HG03103 (cell line): Measurements from ENCODE around the gene SECTM1.
"Not testable (repeated sequence)": the region's sequence is repeated elsewhere in the genome, so short reads cannot be mapped to it uniquely, and the experiment has no call there.

Experiments used
- ATAC-seq: cut with Tn5 transposase; IDR thresholded peaks from one replicate; pipeline ENCODE4 v1.9.1; 2021; ENCODE audit warnings: low read depth; ENCODE audit not compliant: unreplicated experiment

SECTM1 gene

DNA sequence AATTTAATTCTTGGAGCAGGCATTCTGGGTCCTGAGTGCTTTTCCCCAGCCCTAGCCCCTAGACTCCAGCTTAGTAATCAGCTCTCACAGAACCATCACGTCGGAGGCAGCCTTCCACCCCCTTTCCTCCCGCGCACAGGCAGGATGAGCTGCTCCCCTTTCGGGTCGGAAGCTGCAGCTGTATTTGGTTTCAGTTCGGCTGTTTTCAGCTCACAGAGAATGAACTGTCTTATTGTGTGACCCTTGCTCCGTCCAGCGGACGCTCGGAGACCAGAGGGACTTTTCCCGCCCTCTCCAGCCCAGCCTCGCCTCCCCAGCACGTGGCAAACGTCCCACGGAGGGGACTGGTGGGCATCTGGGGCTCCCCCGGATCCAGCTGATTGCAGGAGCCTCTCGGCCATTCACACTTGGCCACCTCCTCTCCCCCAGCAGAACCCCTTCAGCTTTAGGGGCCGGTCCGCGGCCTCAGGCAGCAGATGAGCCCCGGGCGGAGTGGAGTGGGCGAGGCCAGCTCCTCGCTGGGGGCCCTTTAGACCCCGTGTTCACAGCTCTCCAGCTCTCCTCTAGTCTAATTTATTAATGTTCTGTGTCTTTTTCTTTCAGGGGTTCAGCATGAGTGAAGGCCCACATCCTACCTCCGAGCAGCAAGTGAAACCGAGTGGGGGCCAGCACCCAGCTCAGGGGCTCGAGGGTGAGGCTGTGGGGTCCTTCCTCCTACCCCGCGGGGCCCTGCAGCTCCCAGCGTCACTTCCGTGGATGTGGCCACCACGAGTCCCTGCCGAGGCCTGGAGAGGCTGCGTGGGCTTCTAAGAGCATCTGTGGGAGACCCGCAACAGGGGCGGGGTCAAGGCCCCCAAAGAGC is 37.1 kb upstream of the SECTM1 start:
- ATAC-seq, result no peak

DNA sequence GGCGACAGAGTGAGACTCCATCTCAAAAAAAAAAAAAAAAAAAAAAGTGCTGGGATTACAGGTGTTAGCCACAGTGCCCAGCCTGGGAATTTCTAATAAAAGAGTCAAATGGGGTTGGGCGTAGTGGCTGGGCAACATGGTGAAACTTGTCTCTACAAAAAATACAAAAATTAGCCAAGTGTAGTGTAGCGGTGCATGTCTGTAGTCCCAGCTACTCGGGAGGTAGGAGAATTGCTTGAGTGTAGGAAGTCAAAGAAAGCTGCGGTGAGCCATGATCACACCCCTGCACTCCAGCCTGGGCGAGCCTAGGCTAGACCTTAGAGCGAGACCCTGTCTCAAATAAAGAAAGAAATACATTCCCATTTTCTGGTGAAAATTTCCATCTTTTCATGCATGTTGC is 35.6 kb upstream of the SECTM1 start:
- no peak for ATAC-seq

DNA sequence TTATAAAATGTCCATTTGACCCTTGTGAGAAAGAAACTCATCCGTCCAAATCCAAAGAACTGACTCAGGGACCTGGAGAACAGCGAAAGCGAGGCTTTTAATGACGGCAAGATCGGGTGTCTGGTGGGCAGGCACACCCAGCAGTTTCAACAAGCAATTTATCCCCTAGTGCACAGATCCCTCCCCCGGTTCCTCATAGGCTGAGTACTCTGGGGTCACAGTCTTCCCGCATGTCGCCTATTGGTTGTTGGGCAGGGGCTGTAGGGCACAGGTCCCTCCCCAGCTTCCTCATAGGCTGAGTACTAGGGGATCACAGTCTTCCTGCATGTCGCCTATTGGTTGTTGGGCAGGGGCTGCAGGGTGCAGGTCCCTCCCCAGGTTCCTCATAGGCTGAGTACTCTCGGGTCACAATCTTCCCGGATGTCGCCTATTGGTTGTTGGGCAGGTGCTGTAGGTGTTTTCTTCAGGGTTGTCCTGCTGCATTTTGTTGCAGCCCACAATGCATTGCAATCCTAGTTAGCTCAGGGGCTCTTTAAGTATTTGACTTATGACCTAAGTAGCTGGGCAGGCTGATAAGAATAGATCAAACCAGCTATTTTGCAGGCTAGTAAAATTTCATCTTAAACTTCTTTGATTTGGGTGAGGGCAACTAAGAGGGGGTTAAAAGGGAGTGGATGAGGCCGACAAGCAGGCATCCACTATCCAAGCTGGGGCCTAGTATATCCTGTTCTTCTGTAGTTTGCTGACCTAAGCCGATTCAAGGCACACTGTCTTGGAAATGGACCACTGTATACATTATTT is 34.4 kb upstream of the SECTM1 start:
- ATAC-seq, result no peak

DNA sequence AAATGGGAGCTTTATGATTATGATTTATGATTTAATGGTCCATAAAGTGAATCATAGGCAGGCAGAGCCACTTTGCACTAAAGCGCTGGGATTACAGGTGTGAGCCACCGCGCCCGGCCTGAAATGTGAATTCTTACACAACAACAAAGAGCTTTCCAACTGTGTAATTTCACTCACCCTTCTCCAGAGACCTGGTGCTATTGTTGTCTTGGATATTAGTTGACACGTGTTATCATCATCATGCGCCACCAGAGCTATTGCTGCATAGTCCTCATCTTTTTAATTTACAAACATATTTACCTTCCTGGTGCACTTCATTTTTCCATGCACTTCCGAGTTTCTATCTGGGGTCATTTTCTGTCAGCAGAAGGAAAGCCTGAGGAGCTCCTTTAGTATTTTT is 33.2 kb upstream of the SECTM1 start:
- no peak for ATAC-seq

DNA sequence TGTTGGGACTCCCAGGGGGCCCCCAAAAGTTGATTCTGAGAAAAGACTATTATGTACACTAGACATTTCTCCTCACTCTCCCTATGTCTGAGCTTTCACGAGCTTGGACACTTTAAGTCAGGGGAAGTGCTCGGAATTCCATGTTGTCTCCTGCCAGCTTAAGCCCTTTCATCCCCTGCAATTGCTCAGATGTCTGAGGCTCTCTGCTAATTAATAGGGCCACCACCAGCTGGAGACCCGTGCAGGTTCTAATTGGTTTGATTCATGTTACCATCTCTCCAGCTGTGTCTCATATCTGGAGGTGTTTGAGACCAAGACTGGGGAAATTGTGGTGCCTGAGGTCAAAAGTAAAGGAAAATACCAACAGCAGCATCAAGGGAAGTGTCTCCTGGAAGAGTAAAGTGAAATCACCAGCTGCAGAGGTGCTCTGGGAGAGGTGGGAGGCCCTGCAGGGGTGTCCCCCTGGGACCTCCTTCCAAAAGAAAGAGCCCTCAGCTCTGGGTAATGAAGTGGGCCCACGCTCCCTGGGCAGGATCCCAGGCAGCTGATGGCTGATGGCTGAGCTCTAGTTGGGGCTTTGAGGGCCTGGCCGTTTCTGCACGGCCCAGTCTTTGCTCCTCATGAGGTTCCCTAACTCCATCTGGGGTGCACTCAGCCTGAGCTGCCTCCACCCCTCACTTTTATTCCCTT is 32.2 kb upstream of the SECTM1 start:
- no peak for ATAC-seq

DNA sequence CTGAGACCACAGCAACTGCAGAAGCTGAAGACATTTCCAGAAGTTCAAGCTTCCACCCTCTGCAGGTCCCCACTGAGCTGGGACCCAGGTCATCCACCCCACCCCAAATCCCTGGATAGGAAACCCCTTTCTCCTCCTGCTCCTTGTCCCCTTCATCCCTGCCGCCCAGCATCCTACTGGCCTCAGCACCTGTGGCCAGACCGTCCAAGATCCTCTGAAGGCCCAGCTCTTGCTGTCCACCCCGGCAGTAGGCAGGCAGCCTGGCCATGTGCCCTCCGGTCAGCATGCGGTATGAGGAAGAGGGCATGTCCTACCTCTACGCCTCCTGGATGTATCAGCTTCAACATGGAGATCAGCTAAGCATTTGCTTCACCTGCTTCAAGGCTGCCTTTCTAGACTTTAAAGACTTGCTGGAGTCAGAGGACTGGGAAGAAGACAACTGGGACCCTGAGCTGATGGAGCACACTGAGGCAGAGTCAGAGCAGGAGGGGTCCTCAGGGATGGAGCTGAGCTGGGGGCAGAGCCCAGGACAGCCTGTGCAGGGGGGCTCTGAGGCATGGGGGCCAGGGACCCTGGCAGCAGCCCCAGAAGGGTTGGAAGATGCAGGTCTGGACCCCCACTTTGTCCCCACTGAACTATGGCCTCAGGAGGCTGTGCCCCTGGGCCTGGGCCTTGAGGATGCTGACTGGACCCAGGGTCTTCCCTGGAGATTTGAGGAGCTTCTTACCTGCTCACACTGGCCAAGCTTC is 28.5 kb upstream of the SECTM1 start:
- ATAC-seq, result no peak

DNA sequence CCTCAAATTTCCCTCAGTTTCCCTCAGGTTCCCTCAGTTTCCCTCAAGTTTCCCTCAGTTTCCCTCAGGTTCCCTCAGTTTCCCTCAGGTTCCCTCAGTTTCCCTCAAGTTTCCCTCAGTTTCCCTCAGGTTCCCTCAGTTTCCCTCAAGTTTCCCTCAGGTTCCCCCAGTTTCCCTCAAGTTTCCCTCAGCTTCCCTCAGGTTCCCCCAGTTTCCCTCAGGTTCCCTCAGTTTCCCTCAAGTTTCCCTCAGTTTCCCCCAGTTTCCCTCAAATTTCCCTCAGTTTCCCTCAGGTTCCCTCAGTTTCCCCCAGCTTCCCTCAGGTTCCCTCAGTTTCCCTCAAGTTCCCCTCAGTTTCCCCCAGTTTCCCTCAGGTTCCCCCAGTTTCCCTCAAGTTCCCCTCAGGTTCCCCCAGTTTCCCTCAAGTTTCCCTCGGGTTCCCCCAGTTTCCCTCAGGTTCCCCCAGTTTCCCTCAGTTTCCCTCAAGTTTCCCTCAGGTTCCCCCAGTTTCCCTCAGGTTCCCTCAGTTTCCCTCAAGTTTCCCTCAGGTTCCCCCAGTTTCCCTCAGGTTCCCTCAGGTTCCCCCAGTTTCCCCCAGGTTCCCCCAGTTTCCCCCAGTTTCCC is 26.0 kb upstream of the SECTM1 start:
- ATAC-seq, result not testable (repeated sequence)

DNA sequence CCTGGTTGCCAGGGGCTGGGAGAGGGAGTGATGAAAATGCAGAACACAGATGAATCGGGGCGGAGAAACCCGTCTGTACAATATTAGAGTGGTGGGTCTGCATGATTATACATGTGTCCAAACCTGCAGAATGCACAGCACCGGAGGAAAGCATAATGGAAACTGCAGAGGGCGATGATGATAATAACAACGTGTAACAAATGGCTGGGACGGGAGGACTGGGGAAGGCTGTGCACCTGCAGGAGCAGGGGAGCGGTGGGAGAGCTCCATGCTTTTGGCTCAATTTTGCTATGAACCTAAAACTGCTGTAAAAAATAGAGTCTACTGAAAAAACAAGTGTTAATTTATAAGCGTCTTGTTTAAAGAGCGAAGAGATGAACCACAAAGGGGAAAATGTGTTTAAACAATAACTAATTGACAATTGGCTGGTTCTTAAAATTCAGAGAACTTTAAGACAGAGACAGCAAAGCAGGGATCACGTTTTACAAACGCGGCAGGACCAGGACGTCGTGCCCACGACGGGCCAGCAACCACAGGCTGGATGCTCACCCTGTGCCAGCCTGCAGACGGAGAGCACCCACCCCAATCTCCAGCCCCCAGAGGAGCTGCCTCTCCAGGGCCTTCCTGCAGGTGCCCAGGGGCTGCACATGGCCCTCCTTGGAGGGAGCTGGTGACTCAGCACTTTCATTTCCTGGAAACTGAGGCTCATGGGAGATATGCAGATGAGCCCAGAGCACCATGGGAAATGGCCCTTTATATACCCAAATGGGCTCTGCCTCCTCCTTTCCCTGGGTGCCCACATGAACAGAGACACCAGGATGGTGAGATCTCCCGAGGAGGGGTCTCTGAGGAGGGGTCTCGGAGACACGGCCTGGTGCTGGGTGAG is 25.1 kb upstream of the SECTM1 start, which contains the start of gene TEX19:
Gene TEX19 (plus strand): TSS at position 783 of the 886 bp plus-strand sequence. CDS start 2,904 bp downstream, outside the sequence.
- ATAC-seq, result no peak

DNA sequence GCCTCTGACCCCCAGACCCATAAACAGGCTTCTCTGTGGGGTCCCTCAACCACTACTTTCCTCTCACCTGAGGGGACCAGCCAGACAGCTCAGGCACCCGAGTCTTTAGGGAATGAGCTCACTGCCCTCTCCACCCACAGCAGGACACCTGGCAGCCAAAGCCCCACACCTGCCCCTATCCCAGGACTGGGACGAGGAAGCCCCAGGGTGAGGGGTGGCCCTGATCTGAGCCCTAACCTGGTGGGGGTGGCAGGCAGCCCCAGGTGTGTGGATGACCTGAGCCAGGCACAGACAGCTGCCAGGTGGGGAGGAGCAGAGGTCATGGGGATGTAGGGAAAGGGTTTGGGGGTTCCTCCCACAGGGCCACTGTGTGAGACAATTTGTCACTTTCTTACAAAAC is 23.8 kb upstream of the SECTM1 start:
- no peak for ATAC-seq

DNA sequence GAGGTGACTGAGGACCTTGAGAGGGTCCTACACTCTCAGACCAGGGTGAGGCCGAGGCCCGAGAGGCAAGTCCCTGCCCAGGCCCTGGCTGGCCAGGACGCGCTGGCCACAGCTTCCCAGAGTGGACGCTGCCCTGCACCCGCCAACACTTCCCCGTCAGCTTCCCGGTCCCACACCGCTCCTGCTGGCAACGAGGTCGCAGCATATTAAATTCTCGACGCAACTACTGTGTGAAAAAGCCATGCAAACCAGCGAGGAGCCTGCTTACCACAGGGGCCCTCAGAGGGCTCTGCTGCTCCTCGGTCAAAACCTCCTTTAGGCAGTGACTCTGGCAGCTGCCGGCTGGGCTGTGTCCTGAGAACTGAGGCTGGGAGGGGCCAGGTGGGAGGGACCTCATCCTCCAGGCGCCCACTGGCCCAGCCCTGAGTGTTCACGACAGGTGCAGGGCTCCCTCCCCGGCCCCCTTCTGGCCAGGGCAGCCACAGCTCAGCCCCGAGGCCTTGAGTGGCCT is 23.3 kb upstream of the SECTM1 start:
- no peak for ATAC-seq

DNA sequence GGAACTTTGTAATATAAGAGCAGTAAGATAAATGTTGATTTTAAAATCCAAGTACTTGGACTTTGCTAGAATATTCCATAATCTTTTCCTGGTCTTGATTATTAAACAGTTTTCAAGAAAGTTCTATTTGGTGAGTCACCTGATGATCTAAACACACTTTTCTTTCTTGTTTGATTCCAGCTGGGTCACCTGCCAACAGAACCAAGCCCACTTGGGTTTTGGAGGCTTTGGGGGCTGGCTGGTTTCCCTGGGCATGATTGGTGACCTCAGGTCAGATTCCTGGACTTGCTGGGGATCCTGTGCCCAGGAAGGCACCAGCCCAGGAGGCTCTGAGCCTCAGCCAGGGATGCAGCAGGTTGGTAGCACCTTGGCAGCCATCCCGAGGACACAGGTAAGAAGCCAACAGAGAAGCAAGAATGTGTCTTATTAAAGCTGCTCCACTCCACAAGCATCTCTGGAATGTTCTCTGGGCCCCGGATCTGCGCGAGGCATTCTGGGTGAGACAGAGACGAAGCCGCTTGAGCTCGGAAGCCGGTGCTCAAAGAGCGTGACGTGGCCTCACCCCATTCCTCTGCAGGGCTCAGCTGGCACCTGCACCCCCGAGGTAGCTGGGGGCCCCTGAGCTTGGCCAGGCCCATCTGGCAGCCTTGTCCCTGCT is 22.3 kb upstream of the SECTM1 start:
- no peak for ATAC-seq

DNA sequence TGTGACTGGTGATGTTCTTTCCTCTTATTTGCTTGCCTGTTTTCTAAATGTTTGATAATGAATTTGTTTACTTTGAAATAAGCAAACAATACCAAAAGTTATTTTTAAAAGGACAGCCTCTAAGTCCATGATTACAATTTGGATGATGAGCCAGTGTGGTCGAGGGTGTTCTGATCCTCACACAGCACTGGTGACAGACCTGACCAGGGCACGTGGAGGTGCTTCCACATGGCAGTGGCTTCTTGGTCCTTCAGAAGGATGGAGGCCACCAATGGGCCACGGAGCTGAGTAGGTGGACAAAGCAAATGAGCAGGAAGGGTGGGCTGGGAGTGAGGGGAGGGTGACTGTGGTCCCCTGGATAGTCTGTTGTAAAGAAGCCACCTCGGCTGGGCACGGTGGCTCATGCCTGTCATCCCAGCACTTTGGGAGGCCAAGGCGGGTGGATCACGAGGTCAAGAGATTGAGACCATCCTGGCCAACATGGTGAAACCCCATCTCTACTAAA is 21.3 kb upstream of the SECTM1 start:
- no peak for ATAC-seq

DNA sequence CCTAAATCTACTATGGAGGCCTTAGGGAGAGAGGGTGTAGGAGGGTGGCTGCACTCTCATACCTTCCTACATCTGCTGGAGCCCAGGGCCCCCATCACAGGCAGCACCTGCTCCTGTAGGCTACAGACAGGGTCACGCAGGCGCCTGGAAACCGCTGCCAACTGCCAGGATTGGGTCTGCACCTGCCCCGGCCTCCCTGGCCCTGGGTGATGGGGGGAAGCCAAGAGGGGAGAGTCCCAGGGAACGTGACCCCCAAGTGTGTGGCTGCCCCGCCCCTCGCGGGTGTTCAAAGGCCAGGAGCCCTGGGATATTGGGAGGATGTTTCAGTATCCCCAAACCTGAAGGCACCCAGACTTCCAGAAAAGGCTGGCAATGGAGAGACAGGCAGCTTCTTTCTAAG is 19.9 kb upstream of the SECTM1 start:
- ATAC-seq, result no peak

DNA sequence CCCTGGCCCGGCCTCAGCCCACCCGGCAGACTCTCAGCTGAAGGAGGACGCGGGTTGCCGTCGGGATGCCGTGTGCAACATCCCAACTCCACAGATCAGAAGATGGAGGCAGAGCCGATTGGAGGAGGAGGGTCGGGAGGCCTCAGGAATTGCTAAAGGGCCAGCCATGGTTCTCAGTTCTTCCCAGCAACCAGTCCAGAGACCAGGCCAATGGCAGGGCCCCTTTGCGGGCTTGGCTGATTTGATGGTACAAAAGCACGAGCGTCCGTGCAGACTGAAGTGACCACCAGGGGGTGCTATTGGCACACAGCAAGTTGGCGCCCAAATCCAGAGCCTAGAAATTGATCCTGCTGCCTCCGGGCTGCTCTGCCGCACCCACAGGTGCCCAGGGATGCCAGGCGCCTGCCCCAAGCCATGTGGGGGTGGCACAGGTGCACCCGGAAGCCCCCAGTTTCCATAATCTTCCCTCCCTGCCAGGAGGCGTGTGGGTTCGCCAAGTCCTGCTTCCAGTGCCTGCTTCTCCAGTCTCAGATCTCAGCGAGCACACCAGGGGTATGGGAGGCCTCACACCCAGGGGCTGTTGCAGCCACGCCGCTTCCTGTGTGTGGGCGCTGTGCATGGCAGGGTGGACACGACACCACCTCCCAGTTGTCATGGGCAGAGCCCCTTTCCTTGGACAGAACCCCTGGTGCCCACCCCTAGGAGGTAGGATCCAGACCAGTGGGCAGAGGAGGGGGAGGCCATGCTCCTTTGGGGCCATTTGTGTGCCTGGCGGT is 18.3 kb upstream of the SECTM1 start:
- no peak for ATAC-seq

DNA sequence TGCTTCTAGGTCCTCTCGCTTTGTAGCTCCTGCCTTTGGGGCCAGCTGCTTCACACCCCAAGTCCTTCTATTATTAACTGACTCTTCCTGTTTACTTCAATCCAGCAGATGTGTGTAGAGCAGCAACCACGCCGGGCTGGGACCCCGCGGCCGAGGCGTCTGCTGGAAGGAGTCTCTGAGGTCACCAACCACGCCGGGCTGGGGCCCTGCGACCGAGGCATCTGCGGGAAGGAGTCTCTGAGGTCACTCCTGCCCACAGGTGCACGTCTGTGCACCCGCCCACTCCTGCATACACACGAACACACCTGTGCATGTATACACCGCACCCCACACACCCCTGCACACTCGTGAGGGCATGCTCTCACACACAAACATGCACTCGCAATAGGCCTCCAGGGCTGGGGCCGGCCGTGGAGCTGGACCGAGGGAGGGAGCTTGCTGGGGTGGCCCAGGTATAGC is 17.7 kb upstream of the SECTM1 start:
- no peak for ATAC-seq

DNA sequence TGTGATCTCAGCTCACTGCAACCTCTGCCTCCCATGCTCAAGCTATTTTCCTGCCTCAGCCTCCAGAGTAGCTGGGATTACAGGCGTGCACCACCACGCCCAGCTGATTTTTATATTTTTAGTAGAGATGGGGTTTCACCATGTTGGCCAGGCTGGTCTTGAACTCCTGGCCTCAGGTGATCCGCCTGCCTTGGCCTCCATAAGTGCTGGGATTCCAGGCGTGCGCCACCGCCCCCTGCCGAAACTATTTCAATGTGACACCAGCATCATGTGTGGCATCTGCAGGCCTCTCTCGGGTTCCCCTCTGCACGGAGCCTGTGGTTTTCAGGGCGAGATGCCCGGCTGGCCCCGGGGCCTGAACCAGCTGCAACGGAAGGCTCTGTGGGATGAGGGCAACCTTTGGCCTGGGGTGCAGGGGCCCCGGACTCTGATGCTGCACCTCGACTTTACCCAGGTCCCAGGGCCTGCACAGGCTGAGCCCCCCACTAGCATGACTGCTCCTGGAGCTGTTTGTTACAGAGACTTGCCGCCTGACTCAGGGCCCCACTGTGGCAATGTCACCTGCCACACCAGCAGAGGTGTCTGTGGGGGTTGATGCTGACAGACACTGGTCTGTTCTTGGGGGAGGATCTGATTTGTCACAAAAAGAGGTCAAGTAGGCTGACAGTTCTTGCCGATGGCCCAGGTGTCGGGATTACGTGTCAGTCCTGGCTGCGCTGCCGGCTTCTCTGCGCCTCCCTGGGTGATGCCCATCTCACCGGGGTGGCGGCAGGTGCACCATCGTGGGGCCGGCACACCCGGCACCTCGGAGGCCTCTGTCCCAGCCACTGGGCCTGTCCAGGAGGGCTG is 16.8 kb upstream of the SECTM1 start:
- no peak for ATAC-seq
